Mucosa of descending colon (tissue), 3 donors: ENCODE results near the gene YARS2. TPM values are rescaled to one million over a fixed set of nuclear protein-coding genes. Genes with fewer than 3 reads are reported as not detected.

Experiments used
- ATAC-seq: fragments of 200-7000 bp; cut with Tn5 transposase; one replicate; pipeline ENCODE4 v1.9.1; 2020; ENCODE audit warnings: mild to moderate bottlenecking, moderate library complexity
- DNase-seq, 3 donors: peaks; one replicate each; pipeline ENCODE4 v3.0.0-alpha.2; 2020
- H3K36me3 ChIP-seq: fragments of 200-600 bp; one replicate; pipeline ENCODE4 v1.8.0; 2021; ENCODE audit warnings: low read depth, mild to moderate bottlenecking
- H3K4me1 ChIP-seq: fragments of 200-600 bp; one replicate; pipeline ENCODE4 v1.8.0; 2021; ENCODE audit warnings: low read depth, mild to moderate bottlenecking
- H3K4me3 ChIP-seq: fragments of 200-600 bp; one replicate; pipeline ENCODE4 v1.8.0; 2021; ENCODE audit warnings: mild to moderate bottlenecking
- H3K9me3 ChIP-seq: fragments of 200-600 bp; one replicate; pipeline ENCODE4 v1.8.0; 2021; ENCODE audit warnings: mild to moderate bottlenecking
- intact Hi-C, 2 donors: fragments of 100-400 bp; cut with DNase I in 1 of 2; cut with micrococcal nuclease in 1 of 2; formaldehyde crosslinking; loops; one replicate each; pipeline versions ENCODE4 v1.11.0 to v1.11.1; 2022; cut with DNase I, micrococcal nuclease
- total RNA-seq, 3 donors: library from RNA; stranded (reverse); fragmentation: NEBNext Ultra II Directional in 2 of 3; extraction: Animal tissue kit (Norgen Biotek cat#: 25700) in 2 of 3; gene quantifications; one replicate each; pipeline versions ENCODE4 v1.2.1 to v1.2.4, GENCODE V29; 2021 to 2023
- TF ChIP-seq, protein P1 (sequence below): fragments of 200-600 bp; IDR thresholded peaks from one replicate; pipeline ENCODE4 v1.8.0; 2022; ENCODE audit warnings: antibody characterized with exemption, mild to moderate bottlenecking
- donor health status: DM: no; HTN: no; CAD: no; lungs with moderate emphysema.
- donor health status: DM: no; HTN: no; CAD: no.
- donor health status: DM: no; HTN: yes; CAD: no.

YARS2 gene
- total RNA-seq, 3 donors from 2014 or later: 11.7 to 13.4 (median 12.0) TPM

DNA sequence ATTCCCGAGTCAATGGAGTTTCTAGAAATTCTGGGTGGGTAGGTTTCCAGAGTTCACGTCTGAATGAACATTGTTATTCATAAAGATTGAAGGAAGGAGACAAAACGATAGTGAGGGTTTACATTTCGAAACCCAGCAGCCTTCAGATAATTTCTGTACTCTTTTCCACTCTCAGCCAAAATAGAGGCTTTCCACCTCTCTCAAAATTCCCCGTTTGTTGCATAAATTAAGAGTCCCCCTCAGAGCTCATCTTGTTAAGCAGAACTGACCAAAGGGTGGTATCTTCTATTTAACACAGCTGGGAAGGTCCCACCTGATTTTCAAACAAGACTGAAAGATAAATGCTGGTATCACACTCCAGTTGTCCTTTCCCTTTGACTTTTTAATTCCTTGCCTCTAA, 21.5 kb upstream of the YARS2 start:
- H3K4me1 ChIP-seq: peaks cover 29% of the 10 kb centered on the region
- TF ChIP-seq, protein P1, sequence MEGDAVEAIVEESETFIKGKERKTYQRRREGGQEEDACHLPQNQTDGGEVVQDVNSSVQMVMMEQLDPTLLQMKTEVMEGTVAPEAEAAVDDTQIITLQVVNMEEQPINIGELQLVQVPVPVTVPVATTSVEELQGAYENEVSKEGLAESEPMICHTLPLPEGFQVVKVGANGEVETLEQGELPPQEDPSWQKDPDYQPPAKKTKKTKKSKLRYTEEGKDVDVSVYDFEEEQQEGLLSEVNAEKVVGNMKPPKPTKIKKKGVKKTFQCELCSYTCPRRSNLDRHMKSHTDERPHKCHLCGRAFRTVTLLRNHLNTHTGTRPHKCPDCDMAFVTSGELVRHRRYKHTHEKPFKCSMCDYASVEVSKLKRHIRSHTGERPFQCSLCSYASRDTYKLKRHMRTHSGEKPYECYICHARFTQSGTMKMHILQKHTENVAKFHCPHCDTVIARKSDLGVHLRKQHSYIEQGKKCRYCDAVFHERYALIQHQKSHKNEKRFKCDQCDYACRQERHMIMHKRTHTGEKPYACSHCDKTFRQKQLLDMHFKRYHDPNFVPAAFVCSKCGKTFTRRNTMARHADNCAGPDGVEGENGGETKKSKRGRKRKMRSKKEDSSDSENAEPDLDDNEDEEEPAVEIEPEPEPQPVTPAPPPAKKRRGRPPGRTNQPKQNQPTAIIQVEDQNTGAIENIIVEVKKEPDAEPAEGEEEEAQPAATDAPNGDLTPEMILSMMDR: no peak
- no peaks in the 10 kb centered on the region for H3K9me3 ChIP-seq
- no peak overlapping the region for H3K4me3 ChIP-seq
- no peak for DNase-seq
- no peaks in the 10 kb centered on the region for H3K36me3 ChIP-seq
- intact Hi-C loops: no loop called here
- no peak for ATAC-seq

DNA sequence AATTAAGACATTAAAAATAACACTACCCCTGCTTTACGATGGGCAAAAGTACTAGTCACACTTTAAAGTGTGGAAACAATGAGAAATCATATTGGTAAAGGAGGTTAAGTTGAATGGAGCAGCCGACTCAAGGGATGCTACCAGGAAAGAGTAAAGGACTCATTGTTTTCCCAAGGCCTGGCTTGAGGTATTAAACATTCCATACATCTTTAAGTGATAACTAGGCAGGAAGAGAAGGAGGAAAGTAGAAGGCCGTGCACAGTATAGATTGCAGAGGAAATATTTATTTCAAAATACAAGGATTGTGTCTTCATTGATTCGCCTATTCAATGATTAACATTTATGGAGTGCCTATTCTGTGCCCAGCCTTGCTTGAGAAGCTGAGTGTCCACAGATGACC, 20.6 kb upstream of the YARS2 start:
- peak; percentile 62 for ATAC-seq
- no peak for DNase-seq

DNA sequence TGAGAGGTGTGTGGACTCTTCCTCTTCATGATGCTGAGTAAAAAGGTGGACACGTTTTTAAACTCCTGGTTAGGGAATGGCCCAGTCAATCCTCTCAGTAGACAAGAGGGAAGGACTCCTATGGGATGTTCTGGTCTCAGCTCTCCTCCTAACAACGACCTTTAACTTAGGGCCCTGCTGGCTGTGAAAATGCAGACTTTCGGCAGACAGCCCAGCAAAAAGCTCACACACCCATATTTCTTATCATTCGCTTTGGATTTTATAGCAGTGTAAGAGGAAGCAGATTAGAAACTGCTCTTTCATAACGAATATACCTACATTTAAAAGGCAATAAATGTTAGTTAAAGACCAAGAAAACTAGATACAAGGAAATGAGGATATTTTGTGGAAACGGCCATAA, 18.0 kb upstream of the YARS2 start:
- H3K36me3 ChIP-seq: no peaks in the 10 kb centered on the region
- peak in 1 of 3 donors; percentile 62 for DNase-seq
- H3K4me1 ChIP-seq: peaks cover 43% of the 10 kb centered on the region
- TF ChIP-seq, protein P1: no peak
- no peak overlapping the region for H3K4me3 ChIP-seq
- no peaks in the 10 kb centered on the region for H3K9me3 ChIP-seq
- intact Hi-C loops: loop anchor here in 1 of 2 donors (5.0 kb wide), 1 partner anchor 134 kb away; no protein-coding TSS in a partner anchor
- ATAC-seq: peak; percentile 83

More for the DNA sequence above, 20.6 kb upstream of the YARS2 start:
- intact Hi-C loops: no loop called here
- H3K4me3 ChIP-seq: no peak overlapping the region
- H3K4me1 ChIP-seq: peaks cover 35% of the 10 kb centered on the region
- TF ChIP-seq, protein P1: no peak
- H3K9me3 ChIP-seq: no peaks in the 10 kb centered on the region
- H3K36me3 ChIP-seq: no peaks in the 10 kb centered on the region

DNA sequence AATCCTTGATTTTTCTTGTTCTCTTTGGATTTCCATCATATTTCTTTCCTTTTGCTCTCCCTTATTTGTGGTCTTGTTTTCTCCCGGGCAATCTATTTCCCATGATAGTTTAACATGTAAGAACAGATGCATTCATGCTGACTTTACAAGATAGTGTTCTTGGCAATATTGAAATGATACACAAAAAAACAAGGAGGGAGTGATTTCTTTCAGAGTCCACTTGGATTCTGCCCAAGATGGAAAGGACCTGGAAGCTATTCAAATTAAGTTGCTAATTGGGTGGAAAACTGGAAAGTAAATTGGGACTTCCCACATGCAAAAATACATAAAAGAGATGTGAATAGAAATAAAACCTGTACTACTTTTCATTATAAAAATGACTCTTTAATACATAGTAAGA, 14.4 kb upstream of the YARS2 start:
- no peak for ATAC-seq
- intact Hi-C loops: loop anchor here in 1 of 2 donors (5.0 kb wide), 1 partner anchor 137 kb away; no protein-coding TSS in a partner anchor
- no peaks in the 10 kb centered on the region for H3K36me3 ChIP-seq
- H3K4me1 ChIP-seq: peaks cover 29% of the 10 kb centered on the region
- TF ChIP-seq, protein P1: no peak
- H3K9me3 ChIP-seq: no peaks in the 10 kb centered on the region
- DNase-seq: no peak
- H3K4me3 ChIP-seq: no peak overlapping the region

DNA sequence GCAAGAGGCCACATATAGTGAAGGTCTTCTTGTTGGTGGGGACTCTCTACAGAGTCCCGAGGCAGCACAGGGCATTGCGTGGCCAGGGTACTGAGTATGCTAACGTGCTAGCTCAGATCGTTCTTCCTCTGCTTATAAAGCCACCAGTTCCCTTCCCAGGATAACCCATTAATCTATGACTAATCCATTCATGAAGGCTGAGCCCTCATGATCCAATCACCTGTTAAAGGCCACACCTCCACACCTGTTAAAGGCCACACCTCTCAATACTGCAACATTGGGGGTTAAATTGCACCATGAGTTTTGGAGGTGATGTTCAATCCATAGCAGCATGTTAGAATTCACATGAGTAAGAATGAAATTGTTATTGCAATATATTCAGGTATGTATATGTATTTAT, 12.8 kb upstream of the YARS2 start:
- no peak overlapping the region for H3K4me3 ChIP-seq
- intact Hi-C loops: no loop called here
- no peaks in the 10 kb centered on the region for H3K36me3 ChIP-seq
- DNase-seq (no peak), ATAC-seq (peak; percentile 79)
- no peaks in the 10 kb centered on the region for H3K9me3 ChIP-seq
- peaks cover 27% of the 10 kb centered on the region for H3K4me1 ChIP-seq
- TF ChIP-seq, protein P1: no peak

DNA sequence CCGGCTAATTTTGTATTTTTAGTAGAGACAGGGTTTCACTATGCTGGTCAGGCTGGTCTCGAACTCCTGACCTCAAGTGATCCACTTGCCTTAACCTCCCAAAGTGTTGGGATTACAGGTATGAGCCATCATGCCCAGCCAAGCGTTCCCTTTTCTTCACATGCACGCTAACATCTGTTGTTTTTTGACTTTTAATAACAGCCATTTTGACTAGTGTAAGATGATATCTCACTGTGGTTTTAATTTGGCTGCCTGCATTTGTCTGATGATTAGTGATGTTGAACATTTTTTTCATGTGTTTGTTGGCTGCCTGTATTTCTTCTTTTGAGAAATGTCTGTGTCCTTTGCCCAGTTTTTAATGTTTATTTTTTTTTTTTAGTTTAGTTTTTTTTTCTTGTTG, 10.2 kb upstream of the YARS2 start:
- intact Hi-C loops: no loop called here

More for the DNA sequence above, 10.2 kb upstream of the YARS2 start:
- ATAC-seq (no peak), DNase-seq (no peak)
- H3K36me3 ChIP-seq: no peaks in the 10 kb centered on the region
- H3K4me1 ChIP-seq: peaks cover 6% of the 10 kb centered on the region
- TF ChIP-seq, protein P1: no peak
- no peak overlapping the region for H3K4me3 ChIP-seq
- no peaks in the 10 kb centered on the region for H3K9me3 ChIP-seq
